ENCODE results near the gene LRRC56. TPM values are rescaled to one million over a fixed set of nuclear protein-coding genes. Genes with fewer than 3 reads are reported as not detected.

LRRC56 gene
- total RNA-seq, 1 donor from 2014 or later, result 2.7 TPM

- TF ChIP-seq CTCF (IDR thresholded peaks at IDR 0.05), result no peak
- no peaks in the 10 kb centered on the region for H3K9me3 Mint-ChIP-seq (ENCODE audit: low read depth)
- no peak for DNase-seq (ENCODE audit: low spot score)
- H3K4me1 Mint-ChIP-seq (ENCODE audit: low read depth), result peaks cover 8% of the 10 kb centered on the region
- no peaks in the 10 kb centered on the region for H3K27me3 Mint-ChIP-seq (ENCODE audit: low read depth)
- H3K27ac Mint-ChIP-seq (ENCODE audit: unreplicated experiment), result no peak overlapping the region
- no peak overlapping the region for H3K4me3 Mint-ChIP-seq (ENCODE audit: unreplicated experiment)
- peaks cover 34% of the 10 kb centered on the region for H3K36me3 Mint-ChIP-seq (ENCODE audit: low read depth)
Measured at GRCh38 chr11:498297-499181, 38.8 kb upstream of the LRRC56 start.

GRCh38 chr11:499201-500076, 37.9 kb upstream of the LRRC56 start:
- Mint-ChIP-seq H3K4me3 (ENCODE audit: unreplicated experiment) (no peak overlapping the region), H3K4me1 (ENCODE audit: low read depth) (peaks cover 11% of the 10 kb centered on the region), H3K9me3 (ENCODE audit: low read depth) (no peaks in the 10 kb centered on the region), H3K36me3 (ENCODE audit: low read depth) (peaks cover 32% of the 10 kb centered on the region), H3K27me3 (ENCODE audit: low read depth) (no peaks in the 10 kb centered on the region), H3K27ac (ENCODE audit: unreplicated experiment) (peak overlapping the region; percentile 27)
- no peak for TF ChIP-seq CTCF (IDR thresholded peaks at IDR 0.05)
- no peak for DNase-seq (ENCODE audit: low spot score)

GRCh38 chr11:501001-501682, 36.2 kb upstream of the LRRC56 start:
- H3K36me3 Mint-ChIP-seq (ENCODE audit: low read depth), result peaks cover 25% of the 10 kb centered on the region
- H3K4me1 Mint-ChIP-seq (ENCODE audit: low read depth), result peaks cover 26% of the 10 kb centered on the region
- no peaks in the 10 kb centered on the region for H3K27me3 Mint-ChIP-seq (ENCODE audit: low read depth)
- DNase-seq (ENCODE audit: low spot score), result no peak
- no peak overlapping the region for H3K27ac Mint-ChIP-seq (ENCODE audit: unreplicated experiment)
- no peaks in the 10 kb centered on the region for H3K9me3 Mint-ChIP-seq (ENCODE audit: low read depth)
- H3K4me3 Mint-ChIP-seq (ENCODE audit: unreplicated experiment), result no peak overlapping the region
- no peak for TF ChIP-seq CTCF (IDR thresholded peaks at IDR 0.05)

GRCh38 chr11:501683-502287, 35.5 kb upstream of the LRRC56 start:
- no peaks in the 10 kb centered on the region for H3K9me3 Mint-ChIP-seq (ENCODE audit: low read depth)
- no peak for DNase-seq (ENCODE audit: low spot score)
- peaks cover 29% of the 10 kb centered on the region for H3K4me1 Mint-ChIP-seq (ENCODE audit: low read depth)
- H3K27ac Mint-ChIP-seq (ENCODE audit: unreplicated experiment), result no peak overlapping the region
- H3K4me3 Mint-ChIP-seq (ENCODE audit: unreplicated experiment), result no peak overlapping the region
- no peak for TF ChIP-seq CTCF (IDR thresholded peaks at IDR 0.05)
- H3K27me3 Mint-ChIP-seq (ENCODE audit: low read depth), result no peaks in the 10 kb centered on the region
- H3K36me3 Mint-ChIP-seq (ENCODE audit: low read depth), result peaks cover 21% of the 10 kb centered on the region

Data from chondrocyte (in vitro differentiated cells).